OCI-LY3 (cell line): Measurements from ENCODE around the gene EIPR1.

ENCODE experiments used
- CTCF ChIP-seq: fragments of 200-600, 300-600 bp; sonication (generic); IDR thresholded peaks from 2 replicates; pipeline ENCODE4 v1.5.1; 2014; ENCODE audit warnings: antibody characterized with exemption, low read length, low read depth
- EZH2phosphoT487 ChIP-seq: fragments of 200-600 bp; shearing (Covaris generic); IDR thresholded peaks from 2 replicates; pipeline ENCODE4 v1.6.1; 2018; ENCODE audit warnings: antibody characterized with exemption, mixed run types, low read depth

- TF ChIP-seq CTCF (no peak), EZH2phosphoT487 (no peak)
Measured at GRCh38 chr2:3142961-3143571, 234.6 kb downstream of the EIPR1 start.
